Subcutaneous abdominal adipose tissue (tissue), 5 donors: ENCODE data around the gene PSMB5.
"Not testable (repeated sequence)": the region's sequence is repeated elsewhere in the genome, so short reads cannot be mapped to it uniquely, and the experiment has no call there.

Source experiments
- H3K27ac ChIP-seq: one replicate; pipeline ENCODE4 v1.7.0; 2013; ENCODE audit warnings: low read depth, mild to moderate bottlenecking, inconsistent platforms, low read length, moderate library complexity
- H3K27me3 ChIP-seq, 5 donors: one replicate each; pipeline ENCODE4 v1.7.0; 2013; ENCODE audit warnings: low read length in 5 of 5, inconsistent platforms in 1 of 5; ENCODE audit not compliant: control insufficient read depth in 5 of 5, insufficient read depth in 4 of 5
- H3K36me3 ChIP-seq, 5 donors: one replicate each; pipeline ENCODE4 v1.7.0; 2013; ENCODE audit warnings: low read length in 5 of 5; ENCODE audit not compliant: control insufficient read depth in 5 of 5, insufficient read depth in 5 of 5
- H3K4me1 ChIP-seq, 5 donors: one replicate each; pipeline ENCODE4 v1.7.0; 2013; ENCODE audit warnings: low read length in 5 of 5, mild to moderate bottlenecking in 3 of 5, moderate library complexity in 1 of 5; ENCODE audit not compliant: control insufficient read depth in 5 of 5, insufficient read depth in 5 of 5
- H3K4me3 ChIP-seq, 5 donors: one replicate each; pipeline ENCODE4 v1.7.0; 2013; ENCODE audit warnings: low read length in 5 of 5, low read depth in 1 of 5
- H3K9ac ChIP-seq, 5 donors: one replicate each; pipeline ENCODE4 v1.7.0; 2013; ENCODE audit warnings: low read length in 5 of 5, mild to moderate bottlenecking in 4 of 5, moderate library complexity in 3 of 5
- H3K9me3 ChIP-seq, 5 donors: one replicate each; pipeline ENCODE4 v1.7.0; 2013; ENCODE audit warnings: low read length in 5 of 5; ENCODE audit not compliant: control insufficient read depth in 5 of 5
- donor health status: healthy.
- donor health status: healthy.
- donor health status: healthy.
- donor health status: healthy.
- donor health status: healthy.

Gene PSMB5

DNA sequence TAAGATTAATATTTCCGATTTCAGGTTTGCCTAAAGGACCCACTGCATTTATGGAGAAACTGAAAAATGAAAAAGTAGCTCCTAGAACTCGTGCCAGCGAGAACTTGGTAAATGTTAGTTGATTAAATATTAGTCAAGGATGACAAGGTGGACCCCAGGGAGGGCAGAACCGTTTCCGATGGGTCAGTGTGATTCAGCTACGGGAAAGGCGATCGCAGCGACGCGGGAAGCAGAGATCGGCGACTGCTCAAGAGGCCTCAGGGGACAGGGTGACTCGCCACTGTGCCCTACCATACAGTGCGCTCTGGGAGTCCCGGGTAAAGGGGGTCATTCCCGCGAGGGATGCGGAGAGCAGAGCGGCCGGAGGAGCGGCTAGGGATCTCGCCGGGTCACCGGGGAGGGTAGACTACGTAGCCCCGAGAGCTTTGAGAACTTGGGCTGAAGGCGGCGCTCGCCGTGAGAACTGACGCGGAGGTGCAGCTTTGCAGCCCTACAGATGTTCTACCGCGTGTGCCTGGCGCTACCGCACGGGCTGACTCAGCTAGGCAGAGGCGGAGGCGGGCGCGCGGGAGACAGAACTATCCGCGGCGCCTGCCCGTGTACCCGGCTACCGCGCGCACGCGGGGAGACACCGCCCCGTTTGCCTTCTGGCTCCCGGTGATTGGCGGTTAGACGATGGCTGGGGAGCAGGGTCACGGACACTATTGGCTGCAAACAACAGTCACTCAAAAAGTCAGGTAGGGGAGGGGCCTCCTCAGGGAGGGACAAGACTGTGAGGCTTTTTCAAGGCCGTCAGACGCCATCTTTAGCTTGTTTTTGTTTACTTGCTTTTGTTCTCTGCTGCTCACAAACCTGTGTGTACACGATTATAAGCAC is 27.9 kb downstream of the PSMB5 start:
- H3K9ac ChIP-seq = peak overlapping the region; percentile 67 to 92 (median 84)
- H3K27ac ChIP-seq = peak overlapping the region; percentile 93
- no peaks in the 10 kb centered on the region for H3K27me3 ChIP-seq
- no peaks in the 10 kb centered on the region for H3K9me3 ChIP-seq
- H3K4me3 ChIP-seq = peak overlapping the region; percentile 87 to 92 (median 89)
- H3K36me3 ChIP-seq = no peaks in the 10 kb centered on the region
- H3K4me1 ChIP-seq = peaks cover 0 to 26% (median 23%) of the 10 kb centered on the region in 5 donors

- Histone ChIP-seq H3K4me1 (peaks cover 0 to 26% (median 23%) of the 10 kb centered on the region in 5 donors), H3K27me3 (no peaks in the 10 kb centered on the region), H3K4me3 (peak overlapping the region; percentile 87 to 92 (median 89)), H3K9ac (peak overlapping the region in 4 of 5 donors; percentile 67 to 92 (median 85)), H3K9me3 (no peaks in the 10 kb centered on the region), H3K36me3 (no peaks in the 10 kb centered on the region), H3K27ac (peak overlapping the region; percentile 93)
These were observed 28.5 kb downstream of the PSMB5 start for GRCh38 chr14:23006188-23006534.

GRCh38 chr14:23005451-23006187 is 29.1 kb downstream of the PSMB5 start:
- no peaks in the 10 kb centered on the region for H3K9me3 ChIP-seq
- H3K27me3 ChIP-seq = no peaks in the 10 kb centered on the region
- no peak overlapping the region for H3K4me3 ChIP-seq
- H3K27ac ChIP-seq = no peak overlapping the region
- H3K4me1 ChIP-seq = peaks cover 0 to 26% (median 23%) of the 10 kb centered on the region in 5 donors
- no peak overlapping the region for H3K9ac ChIP-seq
- no peaks in the 10 kb centered on the region for H3K36me3 ChIP-seq

DNA sequence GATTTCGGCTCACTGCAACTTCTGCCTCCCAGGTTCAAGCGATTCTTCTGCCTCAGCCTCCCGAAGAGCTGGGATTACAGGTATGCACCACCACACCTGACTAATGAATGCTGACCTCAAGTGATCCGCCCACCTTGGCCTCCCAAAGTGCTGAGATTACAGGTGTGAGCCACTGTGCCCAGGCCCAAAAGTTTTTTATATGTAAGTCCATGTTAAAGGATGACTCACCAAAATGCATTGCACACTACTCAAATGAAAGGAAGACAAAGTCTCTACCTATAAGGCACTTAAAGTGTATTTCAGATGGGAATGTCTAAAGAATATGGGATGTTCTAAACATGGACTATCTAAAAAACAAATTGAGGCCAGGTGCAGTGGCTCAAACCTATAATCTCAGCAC is 30.4 kb downstream of the PSMB5 start:
- not testable (repeated sequence) for H3K9me3 ChIP-seq, H3K27ac ChIP-seq, H3K4me3 ChIP-seq, H3K9ac ChIP-seq, H3K36me3 ChIP-seq, H3K27me3 ChIP-seq
- H3K4me1 ChIP-seq = peaks cover 0 to 18% (median 16%) of the 10 kb centered on the region in 5 donors

- Histone ChIP-seq H3K27ac (no peak overlapping the region), H3K9me3 (no peaks in the 10 kb centered on the region), H3K4me1 (peaks cover 0 to 15% (median 10%) of the 10 kb centered on the region in 5 donors), H3K9ac (no peak overlapping the region), H3K27me3 (no peaks in the 10 kb centered on the region), H3K4me3 (no peak overlapping the region), H3K36me3 (peaks cover 0 to 8% (median 4%) of the 10 kb centered on the region in 5 donors)
These were observed 32.1 kb downstream of the PSMB5 start for GRCh38 chr14:23002592-23002991.

DNA sequence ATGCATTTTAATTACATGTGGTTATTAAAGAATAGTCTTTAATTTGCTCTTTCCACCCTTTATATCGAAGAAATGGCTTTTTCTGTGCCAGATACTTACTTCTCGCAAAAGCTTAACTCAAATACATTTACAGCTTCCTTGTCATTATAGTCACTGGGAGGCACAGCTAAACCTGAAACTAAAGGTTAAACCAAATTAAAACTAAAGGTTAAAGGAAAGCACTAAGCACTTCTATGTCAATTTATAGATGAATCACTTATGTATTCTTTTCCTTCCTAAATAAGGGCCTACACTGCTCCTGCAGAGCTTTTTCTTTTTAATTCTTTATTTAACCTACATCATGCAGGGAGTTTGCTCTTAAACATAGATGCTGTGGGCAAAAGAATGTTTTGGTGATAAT is 33.8 kb downstream of the PSMB5 start:
- H3K9ac ChIP-seq = no peak overlapping the region
- H3K27me3 ChIP-seq = no peaks in the 10 kb centered on the region
- no peak overlapping the region for H3K4me3 ChIP-seq
- no peak overlapping the region for H3K27ac ChIP-seq
- H3K36me3 ChIP-seq = peaks cover 0 to 11% (median 4%) of the 10 kb centered on the region in 5 donors
- no peaks in the 10 kb centered on the region for H3K9me3 ChIP-seq
- H3K4me1 ChIP-seq = peaks cover 0 to under 1% (median 0%) of the 10 kb centered on the region in 5 donors

GRCh38 chr14:22998329-22999012 is 36.2 kb downstream of the PSMB5 start:
- Histone ChIP-seq H3K9me3 (no peaks in the 10 kb centered on the region), H3K4me3 (no peak overlapping the region), H3K36me3 (peaks cover 0 to 14% (median 4%) of the 10 kb centered on the region in 5 donors), H3K4me1 (peaks cover 0 to 6% (median 4%) of the 10 kb centered on the region in 5 donors), H3K27ac (no peak overlapping the region), H3K27me3 (no peaks in the 10 kb centered on the region), H3K9ac (no peak overlapping the region)

DNA sequence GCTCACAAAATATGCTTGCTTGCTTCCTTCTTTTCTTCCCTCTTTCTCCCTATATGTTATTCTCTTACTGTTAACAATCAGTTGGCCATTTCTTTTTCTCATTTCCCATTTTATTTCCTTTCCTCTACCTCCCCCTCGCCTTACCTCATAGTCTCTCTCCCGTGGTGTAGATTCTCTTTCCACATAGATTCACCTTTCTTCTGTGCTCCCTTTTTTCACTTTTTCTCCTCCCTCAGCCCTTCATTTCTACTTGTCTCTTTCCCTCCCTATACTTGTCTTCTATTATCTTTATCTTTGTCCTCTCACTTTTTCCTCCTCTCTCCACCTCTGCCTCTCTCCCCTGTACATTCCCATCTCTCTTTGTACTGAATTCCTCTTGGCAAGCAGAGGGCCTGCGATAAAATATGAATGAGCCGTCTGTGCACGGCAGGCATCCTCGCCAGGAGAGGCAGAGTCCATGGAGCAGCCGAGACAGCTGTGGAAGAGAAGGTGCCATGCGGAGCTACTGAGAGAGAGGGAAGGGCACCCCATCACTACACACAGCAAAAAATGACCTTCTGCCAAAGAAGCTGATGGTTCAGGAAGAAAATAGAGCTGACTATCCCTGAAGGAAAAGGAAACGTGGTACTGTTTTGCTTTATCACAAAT is 36.9 kb downstream of the PSMB5 start:
- Histone ChIP-seq H3K4me3 (no peak overlapping the region), H3K27me3 (no peaks in the 10 kb centered on the region), H3K36me3 (peaks cover 0 to 14% (median 4%) of the 10 kb centered on the region in 5 donors), H3K4me1 (peaks cover 0 to 6% (median 4%) of the 10 kb centered on the region in 5 donors), H3K27ac (no peak overlapping the region), H3K9me3 (no peaks in the 10 kb centered on the region), H3K9ac (no peak overlapping the region)

DNA sequence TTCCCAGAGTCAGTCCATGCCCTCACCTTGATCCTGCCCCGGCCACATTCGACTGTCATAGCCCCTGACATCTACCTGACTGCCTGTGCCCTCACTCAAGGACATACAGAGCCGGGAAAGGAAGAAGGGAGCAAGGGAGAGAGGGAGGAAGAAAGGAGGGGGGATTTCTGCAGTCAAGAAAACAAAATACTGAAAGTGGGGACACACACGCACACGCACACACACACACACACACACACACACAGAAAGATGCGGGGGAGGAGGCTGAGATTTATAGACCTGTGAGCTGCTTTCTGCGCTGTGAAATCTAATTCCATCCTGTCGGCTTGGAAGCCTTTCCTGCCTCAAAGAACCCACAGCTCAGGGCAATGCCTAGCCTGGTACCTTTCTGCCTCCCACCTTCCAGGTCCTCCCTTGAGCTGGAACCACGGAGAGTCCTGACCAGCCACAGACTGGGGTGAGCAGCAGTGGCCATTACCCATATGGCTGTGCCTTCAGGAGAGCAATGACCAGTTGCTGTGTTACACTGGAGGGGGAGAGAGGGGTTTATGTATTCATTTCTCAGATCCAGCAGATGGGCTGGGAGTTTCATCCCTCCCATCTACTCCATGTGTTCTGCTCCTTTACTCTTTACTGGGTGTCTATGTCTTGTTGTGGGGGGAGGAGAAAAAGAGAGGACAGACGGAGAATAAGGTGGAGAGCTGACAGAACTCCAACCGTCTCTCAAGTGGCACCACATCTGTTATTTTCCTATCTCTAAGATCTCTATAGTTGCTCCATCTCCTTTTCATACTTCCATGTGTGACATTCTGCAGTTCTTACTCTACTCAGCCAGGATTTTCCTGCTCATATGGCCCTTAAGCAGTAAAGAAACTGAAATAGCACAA is 37.7 kb downstream of the PSMB5 start:
- Histone ChIP-seq H3K4me1 (peaks cover 0 to 6% (median 4%) of the 10 kb centered on the region in 5 donors), H3K27me3 (no peaks in the 10 kb centered on the region), H3K4me3 (no peak overlapping the region), H3K9ac (no peak overlapping the region), H3K9me3 (no peaks in the 10 kb centered on the region), H3K36me3 (peaks cover 0 to 14% (median 4%) of the 10 kb centered on the region in 5 donors), H3K27ac (no peak overlapping the region)
